GM18858 (cell line): ENCODE results near the gene LMAN2.
"Not testable (repeated sequence)": the region's sequence is repeated elsewhere in the genome, so short reads cannot be mapped to it uniquely, and the experiment has no call there.

ENCODE experiments used
- ATAC-seq: cut with Tn5 transposase; IDR thresholded peaks from one replicate; pipeline ENCODE4 v1.9.1; 2021; ENCODE audit not compliant: unreplicated experiment

The LMAN2 gene

GRCh38 chr5:177378884-177379883 lies 27.7 kb upstream of the LMAN2 start:
- no peak for ATAC-seq

- ATAC-seq, result no peak
Measured at GRCh38 chr5:177377851-177378776, 26.6 kb upstream of the LMAN2 start.

GRCh38 chr5:177376107-177376506 lies 24.6 kb upstream of the LMAN2 start:
- no peak for ATAC-seq

DNA sequence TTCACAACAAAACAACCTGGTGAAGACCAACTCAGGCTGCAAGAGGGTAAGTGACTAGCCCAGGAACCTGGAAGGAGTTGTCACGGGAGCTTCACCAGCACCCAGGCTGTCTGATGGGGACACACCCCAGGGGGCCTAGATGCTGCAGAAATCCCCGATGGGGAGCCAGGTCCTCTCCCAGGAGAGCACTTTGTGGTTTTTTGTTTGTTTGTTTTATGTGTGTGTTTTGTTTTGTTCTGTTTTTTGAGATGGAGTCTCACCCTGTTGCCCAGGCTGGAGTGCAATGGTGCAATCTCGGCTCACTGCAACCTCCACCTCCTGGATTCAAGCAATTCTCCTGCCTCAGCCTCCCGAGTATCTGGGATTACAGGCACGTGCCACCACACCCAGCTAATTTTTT lies 24.0 kb upstream of the LMAN2 start:
- ATAC-seq, result not testable (repeated sequence)

DNA sequence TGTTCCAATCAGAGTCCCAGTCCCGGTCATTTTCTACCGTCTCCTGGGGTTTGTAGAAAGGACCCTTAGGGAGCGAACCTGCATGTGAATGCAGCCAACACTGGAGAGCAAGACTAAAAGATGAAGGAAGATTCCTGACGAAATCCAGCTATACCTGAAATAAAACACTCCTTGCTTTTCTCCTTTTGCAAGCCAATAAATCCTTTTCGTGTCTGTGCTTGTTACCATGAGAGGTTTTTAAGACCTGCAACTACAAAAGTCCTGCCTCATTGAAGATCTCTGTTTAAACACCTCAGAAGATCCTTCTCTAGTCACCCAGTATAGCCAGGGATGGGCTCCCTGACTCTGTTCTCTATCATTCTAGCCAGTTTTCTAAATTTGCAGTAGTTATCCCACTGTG lies 22.7 kb upstream of the LMAN2 start:
- ATAC-seq, result no peak

- ATAC-seq, result no peak
Measured at GRCh38 chr5:177373806-177374205, 22.3 kb upstream of the LMAN2 start.

- no peak for ATAC-seq
Measured at GRCh38 chr5:177372910-177373309, 21.4 kb upstream of the LMAN2 start.

DNA sequence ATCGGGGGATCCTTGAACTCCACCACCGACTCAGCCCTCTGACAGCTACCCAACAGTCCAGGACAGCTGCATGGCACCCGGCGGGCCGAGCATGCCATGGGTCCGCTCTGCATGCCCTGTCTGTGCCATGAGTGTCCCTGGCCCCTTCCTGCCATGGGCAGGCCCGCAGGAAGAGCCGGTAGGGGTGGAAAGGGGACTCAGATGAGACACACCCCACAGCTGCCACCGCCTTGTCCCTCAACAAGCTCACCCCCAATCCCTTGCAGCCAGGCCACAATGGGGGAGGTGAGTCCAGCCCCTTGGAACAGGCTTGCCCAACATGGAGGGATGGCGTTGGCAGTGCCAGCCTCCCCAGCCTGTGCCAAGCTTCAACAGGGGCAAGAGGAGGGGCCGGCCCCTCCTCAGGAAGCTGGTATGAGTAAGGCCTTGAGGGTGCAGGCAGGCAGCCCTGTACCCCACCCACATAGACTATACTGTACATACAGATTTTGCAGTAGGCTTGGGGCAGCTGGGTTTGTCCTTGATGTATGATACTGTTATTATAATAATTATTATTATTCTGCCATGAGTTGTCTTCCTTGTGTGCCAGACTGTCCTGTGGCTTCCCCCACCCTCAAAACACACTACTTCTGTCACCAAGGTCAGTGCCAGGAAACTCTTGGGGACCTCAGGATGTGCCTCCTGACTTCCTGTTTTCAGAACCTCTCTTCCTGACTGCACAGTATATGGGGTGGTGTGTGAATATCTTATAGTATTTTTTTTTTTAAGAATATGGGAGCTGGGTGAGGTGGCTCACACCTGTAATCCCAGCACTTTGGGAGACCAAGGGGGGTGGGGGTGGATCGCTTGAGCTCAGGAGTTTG lies 20.8 kb upstream of the LMAN2 start:
- no peak for ATAC-seq

DNA sequence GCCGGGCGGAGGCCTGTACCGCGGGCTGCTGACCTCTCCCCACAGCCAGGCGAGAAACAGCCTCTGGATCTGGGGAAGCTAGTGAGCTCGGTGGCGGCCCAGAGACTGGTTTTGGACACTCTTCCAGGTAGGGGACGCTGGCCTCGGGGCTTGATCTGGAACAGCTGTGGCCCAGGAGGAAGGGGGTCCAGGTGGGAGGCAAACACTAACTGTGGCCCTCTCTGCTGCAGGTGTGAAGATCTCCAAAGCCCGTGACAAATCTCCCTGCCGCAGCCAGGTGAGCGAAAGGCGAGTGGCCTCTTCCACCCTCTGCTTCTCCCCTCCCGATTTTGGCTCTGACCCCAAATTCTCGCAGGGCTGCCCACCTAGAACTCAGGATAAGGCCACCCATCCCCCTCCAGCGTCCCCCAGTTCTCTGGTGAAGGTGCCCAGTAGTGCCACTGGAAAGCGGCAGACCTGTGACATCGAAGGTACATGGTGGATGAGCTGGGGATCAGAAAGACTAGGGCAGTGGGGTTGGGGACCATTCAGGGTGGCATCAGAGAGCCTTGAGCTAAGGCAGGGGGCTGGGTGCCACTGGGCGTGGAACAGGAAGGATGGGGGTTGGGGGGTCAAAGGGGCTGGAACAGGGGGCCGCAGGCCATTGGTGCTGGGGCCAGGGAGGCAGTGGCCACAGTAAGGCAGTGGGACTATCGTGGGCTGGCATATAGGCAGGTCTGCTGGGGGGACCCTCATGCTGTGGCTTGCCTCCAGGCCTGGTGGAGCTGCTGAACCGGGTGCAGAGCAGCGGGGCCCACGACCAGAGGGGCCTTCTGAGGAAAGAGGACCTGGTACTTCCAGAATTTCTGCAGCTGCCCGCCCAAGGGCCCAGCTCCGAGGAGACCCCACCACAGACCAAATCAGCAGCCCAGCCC lies 19.9 kb upstream of the LMAN2 start:
- ATAC-seq, result no peak

DNA sequence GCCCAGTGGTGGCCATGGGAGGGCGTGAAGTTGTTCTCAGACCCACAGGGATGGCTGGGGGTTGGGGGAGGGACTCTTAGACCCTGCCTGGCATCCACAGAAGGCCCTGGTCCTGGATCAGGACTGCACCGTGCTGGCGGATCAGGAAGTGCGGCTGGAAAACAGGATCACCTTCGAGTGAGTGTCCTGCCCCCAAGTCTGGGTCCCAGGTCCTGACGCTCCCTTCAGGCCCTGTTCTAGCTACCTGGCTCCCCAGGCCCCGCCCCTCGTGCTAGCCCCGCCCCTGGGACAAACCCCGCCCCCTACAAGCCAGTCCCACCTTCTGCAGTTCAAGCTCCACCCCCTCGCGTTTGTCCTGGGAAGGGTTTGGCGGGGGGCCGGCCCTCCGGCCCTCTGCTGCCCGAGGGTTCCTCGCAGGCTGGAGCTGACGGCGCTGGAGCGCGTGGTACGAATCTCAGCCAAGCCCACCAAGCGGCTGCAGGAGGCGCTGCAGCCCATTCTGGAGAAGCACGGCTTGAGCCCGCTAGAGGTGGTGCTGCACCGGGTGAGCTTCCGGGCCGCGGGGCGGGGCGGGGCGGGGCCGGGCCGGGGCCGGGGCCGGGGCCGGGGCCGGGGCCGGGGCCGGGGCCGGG lies 19.1 kb upstream of the LMAN2 start:
- ATAC-seq, result no peak

DNA sequence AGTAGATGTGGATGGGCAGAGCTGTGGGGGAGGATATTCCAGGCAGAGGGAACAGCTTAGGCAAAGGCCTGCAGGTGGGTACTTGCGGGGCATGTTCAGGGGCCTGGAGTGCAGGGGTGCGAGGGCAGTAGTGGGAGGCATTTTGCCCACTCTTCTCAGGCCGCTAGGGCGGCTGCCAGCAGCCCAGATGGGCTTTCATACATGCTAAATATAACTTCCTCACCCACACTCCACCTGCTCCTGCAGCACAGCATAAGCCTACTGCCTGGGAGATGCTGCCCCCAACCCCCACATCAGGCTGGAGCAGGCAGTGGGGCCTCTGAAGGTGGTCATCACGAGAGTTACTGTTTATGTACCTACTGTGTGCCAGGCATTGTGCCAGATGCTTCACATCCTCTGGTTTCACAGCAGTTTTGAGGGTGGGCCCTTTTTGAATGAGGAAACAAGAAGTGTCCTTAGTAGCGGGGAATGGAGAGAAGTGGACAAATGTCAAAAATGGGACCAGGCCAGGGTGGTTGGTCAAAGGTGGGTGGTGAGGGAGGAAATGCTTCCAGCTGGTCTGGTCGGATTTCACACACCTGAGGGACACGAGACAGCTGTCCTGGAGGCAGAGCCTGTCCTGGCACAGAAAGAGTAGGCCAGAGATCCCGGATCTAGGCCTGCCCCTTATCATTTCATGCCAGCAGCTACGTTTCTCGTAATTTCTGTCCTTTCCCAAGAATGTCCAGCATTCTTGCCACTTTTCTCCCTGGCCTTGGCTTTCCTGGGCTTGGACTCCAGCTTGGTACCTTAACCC lies 18.4 kb upstream of the LMAN2 start:
- ATAC-seq, result no peak

GRCh38 chr5:177368869-177369644 lies 17.6 kb upstream of the LMAN2 start:
- no peak for ATAC-seq

DNA sequence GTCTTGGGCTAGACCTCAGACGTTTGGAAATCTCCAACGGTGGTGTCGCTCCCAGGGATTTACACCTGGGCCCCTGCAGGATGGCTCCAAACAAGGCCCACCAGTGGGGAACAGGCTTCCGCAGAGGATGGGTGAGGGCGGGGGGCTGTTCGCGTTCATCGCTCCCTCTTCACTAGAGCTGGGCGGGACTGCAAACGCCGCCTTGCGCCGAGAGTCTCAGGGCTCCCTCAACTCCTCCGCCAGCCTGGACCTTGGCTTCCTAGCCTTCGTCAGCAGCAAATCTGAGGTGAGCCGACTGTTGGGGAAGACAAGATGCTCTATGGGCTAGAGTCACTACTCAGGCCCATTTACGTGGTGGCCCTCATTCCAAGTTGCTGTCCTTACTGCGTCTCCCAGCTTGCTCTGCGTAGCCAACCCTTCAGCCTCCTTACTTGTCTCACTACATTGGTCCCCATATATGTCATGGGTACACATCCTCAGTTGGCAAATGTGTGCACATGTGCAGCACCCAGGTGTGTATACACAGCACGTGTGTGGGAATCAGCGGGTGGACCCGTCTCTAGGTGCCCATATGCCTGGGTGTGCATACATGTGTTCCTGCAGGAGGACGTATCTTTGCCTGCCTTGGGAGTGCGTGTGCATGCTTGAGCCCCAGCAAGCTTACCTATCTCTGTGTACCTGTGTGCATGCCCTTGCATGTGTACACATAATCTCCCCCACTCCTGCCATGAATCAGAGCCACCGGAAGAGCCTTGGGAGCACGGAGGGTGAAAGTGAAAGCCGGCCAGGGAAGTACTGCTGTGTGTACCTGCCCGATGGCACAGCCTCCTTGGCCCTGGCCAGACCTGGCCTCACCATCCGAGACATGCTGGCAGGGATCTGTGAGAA lies 16.8 kb upstream of the LMAN2 start:
- no peak for ATAC-seq

DNA sequence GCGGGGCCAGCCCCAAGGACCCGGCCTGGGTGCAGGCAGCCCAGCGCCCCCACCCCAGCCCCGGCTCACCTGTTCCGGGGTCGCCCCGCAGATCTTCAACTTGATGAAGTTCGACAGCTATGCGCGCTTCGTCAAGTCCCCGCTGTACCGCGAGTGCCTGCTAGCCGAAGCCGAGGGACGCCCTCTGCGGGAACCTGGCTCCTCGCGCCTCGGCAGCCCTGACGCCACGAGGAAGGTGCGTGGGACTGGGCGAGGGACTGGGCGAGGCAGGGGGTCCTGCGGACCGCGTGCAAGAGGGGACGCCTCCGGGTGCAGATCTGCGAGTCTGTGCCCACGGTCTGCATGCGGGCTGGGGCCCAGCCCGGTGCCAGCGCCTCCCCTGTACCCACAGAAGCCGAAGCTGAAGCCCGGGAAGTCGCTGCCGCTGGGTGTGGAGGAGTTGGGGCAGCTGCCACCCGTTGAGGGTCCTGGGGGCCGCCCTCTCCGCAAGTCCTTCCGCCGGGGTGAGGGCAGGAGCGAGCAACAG lies 15.9 kb upstream of the LMAN2 start:
- ATAC-seq, result no peak

DNA sequence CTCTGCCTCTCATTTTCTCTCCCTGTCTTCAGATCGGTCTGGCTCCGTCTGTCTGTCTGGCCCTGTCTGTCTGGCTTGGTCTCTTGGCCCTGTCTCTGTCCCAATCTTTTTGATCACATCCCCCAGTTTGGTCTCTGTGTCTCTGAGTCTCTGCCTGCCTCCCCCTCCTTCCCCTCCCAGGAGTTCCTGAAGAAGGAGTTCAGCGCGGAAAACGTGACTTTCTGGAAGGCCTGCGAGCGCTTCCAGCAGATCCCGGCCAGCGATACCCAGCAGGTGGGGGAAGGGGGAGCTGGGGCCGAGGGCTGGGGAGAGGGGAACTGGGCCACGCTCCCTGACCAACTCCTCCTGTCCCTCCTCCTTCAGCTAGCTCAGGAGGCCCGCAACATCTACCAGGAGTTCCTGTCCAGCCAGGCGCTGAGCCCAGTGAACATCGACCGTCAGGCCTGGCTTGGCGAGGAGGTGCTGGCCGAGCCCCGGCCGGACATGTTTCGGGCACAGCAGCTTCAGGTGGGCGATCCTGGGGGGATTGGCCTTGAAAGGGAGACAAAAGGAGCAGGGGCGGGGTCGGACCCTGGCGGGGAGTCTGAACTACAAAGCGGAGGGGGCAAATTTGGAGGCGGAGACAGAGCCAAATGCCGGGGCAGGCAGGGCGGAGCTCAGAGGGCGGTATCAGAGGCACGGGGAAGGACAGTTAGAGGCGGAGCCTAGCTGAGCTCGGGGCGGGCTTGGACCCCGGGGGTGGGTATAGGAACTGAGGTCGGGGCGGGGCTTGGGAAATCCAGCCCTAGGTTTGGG lies 15.3 kb upstream of the LMAN2 start:
- ATAC-seq, result no peak
